Neuronal stem cell (in vitro differentiated cells): ENCODE data around the gene KLF9.
A peak's percentile ranks its signal among the peaks of the same experiment; 100 is the strongest.

Experiments used
- DNase-seq: peaks from one replicate; pipeline ENCODE4 v3.0.0-alpha.2; 2013; ENCODE audit warnings: low spot score
- H2AFZ ChIP-seq: one replicate; pipeline ENCODE4 v1.6.1; 2013; ENCODE audit warnings: mild to moderate bottlenecking, low read length, inconsistent platforms
- H2AK5ac ChIP-seq: 2 replicates; pipeline ENCODE4 v1.6.1; 2013; ENCODE audit warnings: low read depth, mild to moderate bottlenecking, inconsistent platforms, low read length, moderate library complexity, mixed read lengths
- H2BK120ac ChIP-seq: 2 replicates; pipeline ENCODE4 v1.6.1; 2013; ENCODE audit warnings: low read depth, mild to moderate bottlenecking, inconsistent platforms, low read length, moderate library complexity, mixed read lengths
- H2BK12ac ChIP-seq: one replicate; pipeline ENCODE4 v1.6.1; 2013; ENCODE audit warnings: low read length, inconsistent platforms
- H2BK15ac ChIP-seq: 2 replicates; pipeline ENCODE4 v1.6.1; 2013; ENCODE audit warnings: mild to moderate bottlenecking, low read length, inconsistent platforms, mixed read lengths
- H2BK5ac ChIP-seq: one replicate; pipeline ENCODE4 v1.6.1; 2013; ENCODE audit warnings: inconsistent platforms, mild to moderate bottlenecking, low read length, moderate library complexity
- H3K14ac ChIP-seq: one replicate; pipeline ENCODE4 v1.6.1; 2013; ENCODE audit warnings: low read length, inconsistent platforms
- H3K18ac ChIP-seq: 2 replicates; pipeline ENCODE4 v1.6.1; 2013; ENCODE audit warnings: low read length, inconsistent platforms
- H3K23ac ChIP-seq: 2 replicates; pipeline ENCODE4 v1.6.1; 2013; ENCODE audit warnings: low read depth, mild to moderate bottlenecking, mixed read lengths, low read length, inconsistent platforms; ENCODE audit not compliant: poor library complexity
- H3K27ac ChIP-seq: replicated peaks from 3 replicates; pipeline ENCODE4 v1.5.1; 2013; ENCODE audit warnings: low read length, inconsistent platforms
- H3K27me3 ChIP-seq, 3 experiments: 2 replicates each; pipeline ENCODE4 v1.6.1; 2013; ENCODE audit warnings: low read length in 3 of 3, mild to moderate bottlenecking in 2 of 3, inconsistent platforms in 1 of 3, low read depth in 1 of 3, mixed read lengths in 1 of 3, moderate library complexity in 1 of 3; ENCODE audit not compliant: control insufficient read depth in 3 of 3, insufficient read depth in 3 of 3
- H3K36me3 ChIP-seq, 2 donors: replicated peaks in 1 of 2; 2 replicates each; pipeline ENCODE4 v1.6.1; 2013; ENCODE audit warnings: low read length in 2 of 2; ENCODE audit not compliant: control insufficient read depth in 2 of 2, insufficient read depth in 2 of 2
- H3K4ac ChIP-seq: 2 replicates; pipeline ENCODE4 v1.6.1; 2013; ENCODE audit warnings: inconsistent platforms, mild to moderate bottlenecking, low read length, moderate library complexity
- H3K4me1 ChIP-seq, 2 donors: 1 replicate in 1 of 2; 2 replicates in 1 of 2; pipeline ENCODE4 v1.6.1; 2013; ENCODE audit warnings: low read length in 2 of 2, low read depth in 1 of 2; ENCODE audit not compliant: control insufficient read depth in 2 of 2, insufficient read depth in 1 of 2
- H3K4me2 ChIP-seq: one replicate; pipeline ENCODE4 v1.6.1; 2013; ENCODE audit warnings: mild to moderate bottlenecking, low read length, inconsistent platforms; ENCODE audit not compliant: insufficient read depth, poor library complexity, severe bottlenecking
- H3K4me3 ChIP-seq, 2 donors: 2 replicates each; pipeline ENCODE4 v1.5.1; 2013; ENCODE audit warnings: low read length in 2 of 2, mild to moderate bottlenecking in 2 of 2, inconsistent platforms in 1 of 2, moderate library complexity in 1 of 2
- H3K79me1 ChIP-seq: one replicate; pipeline ENCODE4 v1.6.1; 2013; ENCODE audit warnings: low read depth, mild to moderate bottlenecking, inconsistent platforms, low read length, moderate library complexity
- H3K9ac ChIP-seq: one replicate; pipeline ENCODE4 v1.6.1; 2013; ENCODE audit warnings: mild to moderate bottlenecking, low read depth, low read length, inconsistent platforms; ENCODE audit not compliant: poor library complexity
- H3K9me3 ChIP-seq, 2 donors: replicated peaks in 1 of 2; 2 replicates each; pipeline versions ENCODE3 to v1.6.1; 2013; ENCODE audit warnings: low read length in 2 of 2, mild to moderate bottlenecking in 2 of 2, inconsistent platforms in 1 of 2, low read depth in 1 of 2, mixed read lengths in 1 of 2, moderate library complexity in 1 of 2; ENCODE audit not compliant: control insufficient read depth in 2 of 2, insufficient read depth in 1 of 2
- H4K8ac ChIP-seq: one replicate; pipeline ENCODE4 v1.6.1; 2013; ENCODE audit warnings: low read depth, mild to moderate bottlenecking, inconsistent platforms, low read length, moderate library complexity
- H4K91ac ChIP-seq: one replicate; pipeline ENCODE4 v1.6.1; 2013; ENCODE audit warnings: low read length, low read depth, mild to moderate bottlenecking, inconsistent platforms; ENCODE audit not compliant: poor library complexity
- WGBS, 2 donors: extraction: QIAGEN DNeasy Blood & Tissue Kit; methylation state at CpG; one replicate each; pipeline ENCODE4 v1.1.7; 2013; ENCODE audit warnings: missing lambda C conversion rate in 2 of 2, mixed read lengths in 1 of 2; ENCODE audit not compliant: insufficient read length in 2 of 2, insufficient replicate concordance in 1 of 2; ENCODE audit errors: extremely low coverage in 2 of 2; 5-methylcytosine and 5-hydroxymethylcytosine counted together

Gene KLF9

GRCh38 chr9:70429899-70430298, 15.4 kb upstream of the KLF9 start:
- Histone ChIP-seq H3K36me3 (no peaks in the 10 kb centered on the region), H3K4ac (no peak overlapping the region), H3K9ac (no peak overlapping the region), H3K18ac (no peak overlapping the region), H4K91ac (no peak overlapping the region), H3K79me1 (peaks cover 2% of the 10 kb centered on the region), H2BK15ac (no peak overlapping the region), H3K23ac (no peak overlapping the region), H3K4me3 (no peak overlapping the region), H3K27ac (no peak overlapping the region), H2BK5ac (no peak overlapping the region), H3K4me1 (peaks cover 0 to 2% of the 10 kb centered on the region in 2 donors), H3K27me3 (peaks cover 0 to 6% (median 0%) of the 10 kb centered on the region in 3 experiments), H3K14ac (no peak overlapping the region), H3K4me2 (no peak overlapping the region), H2BK120ac (no peak overlapping the region), H4K8ac (no peak overlapping the region), H2AK5ac (no peak overlapping the region), H3K9me3 (no peaks in the 10 kb centered on the region), H2AFZ (no peak overlapping the region), H2BK12ac (no peak overlapping the region)
- DNase-seq: no peak
- no CpG with 5 or more reads among the region's 3 CpGs for WGBS, 2 donors

- Histone ChIP-seq H3K4ac (no peak overlapping the region), H3K27me3 (peaks cover 0 to 11% (median 0%) of the 10 kb centered on the region in 3 experiments), H3K23ac (no peak overlapping the region), H3K9me3 (no peaks in the 10 kb centered on the region), H2BK15ac (no peak overlapping the region), H3K36me3 (no peaks in the 10 kb centered on the region), H3K79me1 (peaks cover 2% of the 10 kb centered on the region), H3K27ac (no peak overlapping the region), H3K14ac (no peak overlapping the region), H3K9ac (no peak overlapping the region), H2BK5ac (no peak overlapping the region), H2AK5ac (no peak overlapping the region), H2BK12ac (no peak overlapping the region), H3K18ac (no peak overlapping the region), H4K91ac (no peak overlapping the region), H2AFZ (no peak overlapping the region), H3K4me2 (no peak overlapping the region), H3K4me3 (no peak overlapping the region), H3K4me1 (peaks cover 0 to 2% of the 10 kb centered on the region in 2 donors), H2BK120ac (no peak overlapping the region), H4K8ac (no peak overlapping the region)
- WGBS, 2 donors: no CpG with 5 or more reads among the region's 5 CpGs
- DNase-seq: no peak
Measured at GRCh38 chr9:70428781-70429180, 14.3 kb upstream of the KLF9 start.

GRCh38 chr9:70427161-70427945, 12.9 kb upstream of the KLF9 start:
- no peak overlapping the region for H3K4me3 ChIP-seq
- no peaks in the 10 kb centered on the region for H3K36me3 ChIP-seq
- H2AFZ ChIP-seq: no peak overlapping the region
- no peak overlapping the region for H4K91ac ChIP-seq
- H3K18ac ChIP-seq: no peak overlapping the region
- no peak for DNase-seq
- H2BK120ac ChIP-seq: no peak overlapping the region
- no peak overlapping the region for H2BK15ac ChIP-seq
- H3K9ac ChIP-seq: no peak overlapping the region
- no peaks in the 10 kb centered on the region for H3K9me3 ChIP-seq
- H2BK5ac ChIP-seq: no peak overlapping the region
- no peak overlapping the region for H3K27ac ChIP-seq
- no peak overlapping the region for H3K4me2 ChIP-seq
- H3K27me3 ChIP-seq: peaks cover 0 to 18% (median 0%) of the 10 kb centered on the region in 3 experiments
- peaks cover 0 to 2% of the 10 kb centered on the region in 2 donors for H3K4me1 ChIP-seq
- H2AK5ac ChIP-seq: no peak overlapping the region
- no peak overlapping the region for H3K14ac ChIP-seq
- H3K23ac ChIP-seq: no peak overlapping the region
- peaks cover 2% of the 10 kb centered on the region for H3K79me1 ChIP-seq
- no peak overlapping the region for H3K4ac ChIP-seq
- no peak overlapping the region for H2BK12ac ChIP-seq
- H4K8ac ChIP-seq: no peak overlapping the region
- WGBS, 2 donors: no CpG with 5 or more reads among the region's 11 CpGs

- H2BK5ac ChIP-seq: no peak overlapping the region
- no peak overlapping the region for H3K4me2 ChIP-seq
- no peak overlapping the region for H3K23ac ChIP-seq
- H4K8ac ChIP-seq: no peak overlapping the region
- H3K36me3 ChIP-seq: no peaks in the 10 kb centered on the region
- peak overlapping the region; percentile 37 for H2BK15ac ChIP-seq
- no peaks in the 10 kb centered on the region for H3K79me1 ChIP-seq
- no peak overlapping the region for H2BK120ac ChIP-seq
- no peak overlapping the region for H3K14ac ChIP-seq
- DNase-seq: no peak
- H3K27me3 ChIP-seq: peaks cover 0 to 29% (median 0%) of the 10 kb centered on the region in 3 experiments
- H2AK5ac ChIP-seq: no peak overlapping the region
- no peak overlapping the region for H2BK12ac ChIP-seq
- H4K91ac ChIP-seq: no peak overlapping the region
- H3K9ac ChIP-seq: no peak overlapping the region
- peaks cover 11 to 14% of the 10 kb centered on the region in 2 donors for H3K4me1 ChIP-seq
- no peak overlapping the region for H3K4me3 ChIP-seq
- H3K9me3 ChIP-seq: no peaks in the 10 kb centered on the region
- H3K27ac ChIP-seq: no peak overlapping the region
- WGBS, 2 donors: no CpG with 5 or more reads among the region's 8 CpGs
- no peak overlapping the region for H3K4ac ChIP-seq
- H3K18ac ChIP-seq: no peak overlapping the region
- H2AFZ ChIP-seq: no peak overlapping the region
Measured at GRCh38 chr9:70425192-70425591, 10.7 kb upstream of the KLF9 start.
